Kidney (tissue), 14 donors: Measurements from ENCODE around the gene WDR86. TPM values are rescaled to one million over a fixed set of nuclear protein-coding genes. Genes with fewer than 3 reads are reported as not detected.
A peak's percentile ranks its signal among the peaks of the same experiment; 100 is the strongest.

Source experiments
- DNase-seq, 5 donors: peaks; one replicate each; pipeline ENCODE4 v3.0.0-alpha.2; 2013 to 2020
- FAIRE-seq: peaks from 2 replicates; lab custom pipeline; 2012; peaks lifted over from hg19 to GRCh38; lab: Jason Lieb, UNC
- H3K27ac ChIP-seq, 2 donors: one replicate each; pipeline ENCODE4 v1.7.0; 2013; ENCODE audit warnings: low read depth in 2 of 2, low read length in 2 of 2, inconsistent platforms in 1 of 2
- H3K27me3 ChIP-seq: one replicate; pipeline ENCODE4 v1.7.1; 2013; ENCODE audit warnings: low read length, inconsistent platforms; ENCODE audit not compliant: control insufficient read depth, insufficient read depth
- H3K36me3 ChIP-seq, 3 donors: one replicate each; pipeline versions ENCODE4 v1.7.0 to v1.7.1; 2013; ENCODE audit warnings: low read length in 3 of 3, control low read depth in 1 of 3, inconsistent platforms in 1 of 3; ENCODE audit not compliant: insufficient read depth in 3 of 3, control insufficient read depth in 2 of 3
- H3K4me1 ChIP-seq, 3 donors: one replicate each; pipeline versions ENCODE4 v1.7.0 to v1.7.1; 2013; ENCODE audit warnings: low read length in 3 of 3, inconsistent platforms in 1 of 3, low read depth in 1 of 3; ENCODE audit not compliant: control insufficient read depth in 2 of 3, insufficient read depth in 2 of 3
- H3K4me3 ChIP-seq, 3 donors: one replicate each; pipeline versions ENCODE4 v1.7.0 to v1.8.1; 2013; ENCODE audit warnings: low read length in 3 of 3, control low read depth in 1 of 3, inconsistent platforms in 1 of 3
- H3K9ac ChIP-seq, 3 donors: one replicate each; pipeline versions ENCODE4 v1.7.0 to v1.7.1; 2013; ENCODE audit warnings: low read length in 3 of 3, control low read depth in 1 of 3, inconsistent platforms in 1 of 3
- H3K9me3 ChIP-seq, 3 donors: one replicate each; pipeline versions ENCODE4 v1.7.0 to v1.7.1; 2013; ENCODE audit warnings: low read length in 3 of 3, control low read depth in 1 of 3, inconsistent platforms in 1 of 3; ENCODE audit not compliant: control insufficient read depth in 2 of 3, insufficient read depth in 1 of 3
- CTCF ChIP-seq: IDR thresholded peaks from 3 replicates; pipeline ENCODE4 v1.5.1; 2012; ENCODE audit warnings: mild to moderate bottlenecking, moderate library complexity, borderline replicate concordance; ENCODE audit not compliant: insufficient read depth; ENCODE audit errors: extremely low read depth
- intact Hi-C: fragments of 100-400 bp; cut with DNase I; formaldehyde crosslinking; loops from one replicate; pipeline ENCODE4 v1.11.1; 2022
- polyA plus RNA-seq: library from polyadenylated mRNA; stranded (reverse); fragments of 350-450 nt; fragmentation: Illumina TruSeq; extraction: RNeasy Lipid Tissue Mini Kit (QIAGEN cat#74804); gene quantifications from one replicate; pipeline ENCODE4 v1.2.3, GENCODE V29; 2014; ENCODE audit warnings: low read depth, low replicate concordance; ENCODE audit not compliant: insufficient read depth
- total RNA-seq: library from RNA; stranded (reverse); fragmentation: NEBNext Ultra II Directional; extraction: Animal tissue kit (Norgen Biotek cat#: 25700); gene quantifications from one replicate; pipeline ENCODE4 v1.2.1, GENCODE V29; 2021
- donor health status: control.
- donor health status: control.
- donor health status: control.
- donor health status: control.
- donor health status: control.
- donor health status: DM: yes; HTN: yes; CAD: no.
- donor health status: Normal renal cell carcinoma (clear cell type).

WDR86 gene
- total and polyA plus RNA-seq, 2 donors from 2014 or later, result 1.8 to 5.9 TPM

- DNase-seq (peak in 1 of 5 donors; percentile 34), FAIRE-seq (no peak)
- peaks cover 0 to 2% (median 0%) of the 10 kb centered on the region in 3 donors for H3K4me1 ChIP-seq
- no peak overlapping the region for H3K9ac ChIP-seq
- intact Hi-C loops, result no loop called here
- H3K27me3 ChIP-seq, result no peaks in the 10 kb centered on the region
- no peaks in the 10 kb centered on the region for H3K9me3 ChIP-seq
- no peaks in the 10 kb centered on the region for H3K36me3 ChIP-seq
- no peak for TF ChIP-seq CTCF
- H3K27ac ChIP-seq, result no peak overlapping the region
- no peak overlapping the region for H3K4me3 ChIP-seq
Observed at GRCh38 chr7:151438864-151439601, 29.2 kb upstream of the WDR86 start.

- DNase-seq, result peak in 1 of 5 donors; percentile 37
- Histone ChIP-seq H3K9me3 (no peaks in the 10 kb centered on the region), H3K27ac (no peak overlapping the region), H3K36me3 (no peaks in the 10 kb centered on the region), H3K4me3 (no peak overlapping the region), H3K27me3 (no peaks in the 10 kb centered on the region), H3K9ac (no peak overlapping the region), H3K4me1 (peaks cover 0 to 2% (median 0%) of the 10 kb centered on the region in 3 donors)
- no peak for TF ChIP-seq CTCF
- intact Hi-C loops, result no loop called here
- no peak for FAIRE-seq
Observed at GRCh38 chr7:151437866-151438516, 28.2 kb upstream of the WDR86 start.

- DNase-seq (peak in 2 of 5 donors; percentile 48 to 70), FAIRE-seq (no peak)
- no peaks in the 10 kb centered on the region for H3K9me3 ChIP-seq
- peaks cover 0 to 2% (median 0%) of the 10 kb centered on the region in 3 donors for H3K4me1 ChIP-seq
- no peaks in the 10 kb centered on the region for H3K27me3 ChIP-seq
- intact Hi-C loops, result no loop called here
- H3K27ac ChIP-seq, result no peak overlapping the region
- H3K9ac ChIP-seq, result no peak overlapping the region
- no peak for TF ChIP-seq CTCF
- H3K4me3 ChIP-seq, result no peak overlapping the region
- no peaks in the 10 kb centered on the region for H3K36me3 ChIP-seq
Observed at GRCh38 chr7:151437159-151437553, 27.3 kb upstream of the WDR86 start.
